Ovary (tissue), 10 donors: ENCODE measurements around the gene FAM53A. TPM values are rescaled to one million over a fixed set of nuclear protein-coding genes. Genes with fewer than 3 reads are reported as not detected.

Source experiments
- DNase-seq, 5 donors: peaks; one replicate each; pipeline ENCODE4 v3.0.0-alpha.2; 2019 to 2020
- H3K27ac ChIP-seq, 2 donors: fragments of 200-600 bp; one replicate each; pipeline versions ENCODE4 v1.5.1 to v1.8.0; 2019 to 2022
- H3K27me3 ChIP-seq: fragments of 200-600 bp; one replicate; pipeline ENCODE4 v1.8.0; 2022
- H3K36me3 ChIP-seq: fragments of 200-600 bp; sonication (generic); one replicate; pipeline ENCODE4 v1.5.1; 2019
- H3K4me1 ChIP-seq: one replicate; pipeline ENCODE4 v1.8.1; 2013; ENCODE audit warnings: mild to moderate bottlenecking, moderate library complexity; ENCODE audit not compliant: insufficient read depth
- H3K4me3 ChIP-seq: fragments of 200-600 bp; sonication (generic); one replicate; pipeline ENCODE4 v1.5.1; 2017
- H3K9me3 ChIP-seq, 2 donors: fragments of 200-600 bp in 1 of 2; sonication (generic) in 1 of 2; one replicate each; pipeline versions ENCODE4 v1.5.1 to v1.8.1; 2013 to 2019; ENCODE audit warnings: mild to moderate bottlenecking in 1 of 2, moderate library complexity in 1 of 2
- CTCF ChIP-seq, 3 donors: fragments of 450-650 bp in 2 of 3; fragments of 200-600 bp in 1 of 3; IDR thresholded peaks; one replicate each; pipeline versions ENCODE4 v1.5.1 to v1.8.0; 2016 to 2022; ENCODE audit warnings: antibody characterized with exemption in 3 of 3, mild to moderate bottlenecking in 1 of 3
- EP300 ChIP-seq: sonication (generic); formaldehyde crosslinking; IDR thresholded peaks from one replicate; pipeline ENCODE4 v1.6.1; 2017; ENCODE audit warnings: antibody characterized with exemption
- POLR2A ChIP-seq: fragments of 450-650 bp; IDR thresholded peaks from one replicate; pipeline ENCODE4 v1.6.1; 2017; ENCODE audit warnings: antibody characterized with exemption, mild to moderate bottlenecking, moderate library complexity
- WGBS, 3 donors: extraction: QIAGEN DNeasy Blood & Tissue Kit in 1 of 3; methylation state at CpG; one replicate each; pipeline versions ENCODE4 v1.1.5 to v1.1.7; 2013 to 2017; 5-methylcytosine and 5-hydroxymethylcytosine counted together
- intact Hi-C, 4 donors: fragments of 100-400 bp; cut with DNase I; formaldehyde crosslinking; loops; one replicate each; pipeline versions ENCODE4 v1.11.0 to v1.15.1; 2022 to 2023
- long read RNA-seq, 3 donors: library from polyadenylated mRNA in 2 of 3; unstranded in 2 of 3; transcript quantifications; one replicate each; pipeline ENCODE4 v2.0.0 and lab custom pipeline, GENCODE V29; 2021 to 2026
- polyA plus RNA-seq, 2 donors: library from polyadenylated mRNA; stranded (reverse); fragments of 200-250 nt in 1 of 2; fragments of 350-450 nt in 1 of 2; fragmentation: Illumina TruSeq in 1 of 2; extraction: RNeasy Lipid Tissue Mini Kit (QIAGEN cat#74804) in 1 of 2; gene quantifications; one replicate each; pipeline ENCODE4 v1.2.3, GENCODE V29; 2013 to 2014
- total RNA-seq, 7 donors: library from RNA; depleted of rRNA in 2 of 7; stranded (reverse); fragments of >200 nt in 2 of 7; fragmentation: NEBNext Ultra II Directional in 3 of 7; extraction: Animal tissue kit (Norgen Biotek cat#: 25700) in 3 of 7; gene quantifications; one replicate each; pipeline versions ENCODE4 v1.1.0 to v1.2.4, GENCODE V29; 2016 to 2023
- donor health status: DM: no; HTN: no; CAD: no; lungs with moderate emphysema.
- donor health status: DM: no; HTN: no; CAD: no.
- donor health status: Bipolar disorder and iron deficiency.
- donor health status: DM: yes; HTN: yes; CAD: no.
- donor health status: DM: no; HTN: no; CAD: no.
- donor health status: DM: yes; HTN: yes; CAD: no.

FAM53A gene, protein sequence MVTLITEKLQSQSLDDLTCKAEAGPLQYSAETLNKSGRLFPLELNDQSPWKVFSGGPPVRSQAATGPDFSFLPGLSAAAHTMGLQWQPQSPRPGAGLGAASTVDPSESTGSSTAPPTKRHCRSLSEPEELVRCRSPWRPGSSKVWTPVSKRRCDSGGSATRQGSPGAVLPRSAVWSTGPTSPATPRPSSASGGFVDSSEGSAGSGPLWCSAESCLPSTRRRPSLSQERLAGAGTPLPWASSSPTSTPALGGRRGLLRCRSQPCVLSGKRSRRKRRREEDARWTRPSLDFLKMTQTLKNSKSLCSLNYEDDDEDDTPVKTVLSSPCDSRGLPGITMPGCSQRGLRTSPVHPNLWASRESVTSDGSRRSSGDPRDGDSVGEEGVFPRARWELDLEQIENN
- total RNA-seq (1 to 10 TPM; 1.7 to 5.1 (median 2.4) TPM), polyA plus RNA-seq (1 to 10 TPM in 1 of 2 donors, under 1 TPM in 1; 0.32 to 4.3 TPM)
- long read RNA-seq, donor 1, transcript FAM53A-201 (5 exons, 2,802 nt), result major isoform, 5 of 11 reads
- long read RNA-seq, donor 1, partial matches to known transcripts, result 1 of 11 reads
- long read RNA-seq, donor 1, other reads (novel, unspliced or antisense), result 5 of 11 reads
- long read RNA-seq, donor 2, partial matches to known transcripts, result 0 of 3 reads
- long read RNA-seq, donor 2, other reads (novel, unspliced or antisense), result 0 of 3 reads
- long read RNA-seq, donor 3, partial matches to known transcripts, result 1 of 13 reads
- long read RNA-seq, donor 3, other reads (novel, unspliced or antisense), result 8 of 13 reads

DNA sequence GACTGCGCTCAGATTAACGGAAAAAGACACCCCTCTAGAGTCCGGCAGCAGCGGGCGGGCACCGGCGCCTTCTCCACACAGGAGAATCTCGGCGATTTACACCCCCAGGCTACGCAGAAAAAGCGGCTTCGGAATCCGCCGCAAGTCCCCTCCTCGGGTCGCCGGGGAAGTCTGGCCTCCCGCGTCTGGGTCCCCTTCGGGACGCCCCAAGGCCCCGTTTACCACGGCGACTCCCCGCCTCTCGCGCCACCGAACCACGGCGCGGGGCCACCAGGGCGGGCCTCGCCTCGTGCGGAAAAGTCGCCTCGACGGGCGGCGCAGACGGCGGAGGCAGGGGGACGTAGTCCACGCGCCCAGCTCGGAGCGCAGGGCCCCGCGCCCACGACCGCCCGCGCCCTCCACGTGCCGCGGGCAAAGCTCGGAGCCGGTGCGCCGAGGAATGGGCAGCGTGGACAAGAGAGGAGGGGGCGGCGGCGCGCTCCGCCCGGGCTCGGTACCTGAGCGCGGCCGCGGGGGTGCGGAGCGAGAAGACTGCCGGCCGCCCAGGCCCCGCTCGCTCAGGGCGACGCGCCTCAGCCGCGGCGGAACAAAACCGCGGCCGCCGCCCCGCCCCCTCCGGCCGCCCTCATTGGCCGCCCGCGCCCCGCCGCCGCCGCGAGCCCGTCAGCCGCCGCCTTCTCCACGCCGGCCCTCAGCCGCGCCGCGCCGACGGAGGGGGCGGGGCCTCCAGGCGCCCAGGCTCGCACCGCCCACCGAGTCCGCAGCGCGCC, at the start of gene FAM53A:
Gene FAM53A (minus strand): TSS at position 578 of the 770 bp plus-strand sequence. CDS start 15,572 bp downstream, outside the sequence.
- Histone ChIP-seq H3K27me3 (no peaks in the 10 kb centered on the region), H3K36me3 (no peaks in the 10 kb centered on the region), H3K27ac (peak within 1 kb of the TSS; percentile 63 to 80), H3K4me1 (peaks cover 4% of the 10 kb centered on the region), H3K9me3 (no peaks in the 10 kb centered on the region), H3K4me3 (peak within 1 kb of the TSS; percentile 55)
- intact Hi-C loops, result no loop called here
- peak in 2 of 5 donors; percentile 47 to 93 for DNase-seq
- WGBS, 3 donors, result 0 to 1% (median 1%) methylated on average over 72 to 118 of the region's 118 CpGs
- TF ChIP-seq EP300 (no peak), POLR2A (peak; percentile 46), CTCF (IDR thresholded peaks at IDR 0.05) (no peak)

GRCh38 chr4:1732911-1733310, 48.8 kb upstream of the FAM53A start:
- TF ChIP-seq CTCF (IDR thresholded peaks at IDR 0.05) (no peak), EP300 (no peak), POLR2A (no peak)
- no peak overlapping the region for H3K4me3 ChIP-seq
- intact Hi-C loops, result no loop called here
- H3K9me3 ChIP-seq, result no peaks in the 10 kb centered on the region
- no peaks in the 10 kb centered on the region for H3K36me3 ChIP-seq
- no peaks in the 10 kb centered on the region for H3K4me1 ChIP-seq
- no peak for DNase-seq
- H3K27me3 ChIP-seq, result no peaks in the 10 kb centered on the region
- 92 to 93% (median 93%) methylated on average over 10 of the region's 10 CpGs for WGBS, 3 donors
- no peak overlapping the region for H3K27ac ChIP-seq

DNA sequence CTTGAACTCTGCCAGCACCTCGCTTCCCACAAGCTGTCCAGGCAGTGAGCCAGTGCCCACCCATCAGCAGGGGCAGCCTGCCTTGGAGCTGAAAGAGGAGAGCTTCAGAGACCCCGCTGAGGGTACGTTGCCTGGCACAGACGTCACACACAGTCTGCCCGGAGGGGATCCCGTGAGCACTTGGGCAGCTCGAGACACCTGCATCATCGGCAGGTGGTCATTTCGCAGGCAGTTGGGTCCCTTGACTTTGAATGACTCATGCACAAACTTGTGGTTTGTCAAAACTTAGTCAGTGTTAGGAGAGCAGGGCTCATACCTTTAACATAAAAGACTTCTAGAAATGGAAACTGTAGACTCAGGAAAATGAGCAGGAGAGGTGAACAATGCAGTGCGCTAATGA, 47.1 kb upstream of the FAM53A start:
- Histone ChIP-seq H3K4me3 (no peak overlapping the region), H3K27me3 (no peaks in the 10 kb centered on the region), H3K27ac (no peak overlapping the region), H3K36me3 (no peaks in the 10 kb centered on the region), H3K9me3 (no peaks in the 10 kb centered on the region), H3K4me1 (no peaks in the 10 kb centered on the region)
- 89 to 98% (median 96%) methylated on average over 10 of the region's 10 CpGs for WGBS, 3 donors
- TF ChIP-seq POLR2A (no peak), CTCF (IDR thresholded peaks at IDR 0.05) (no peak), EP300 (no peak)
- intact Hi-C loops, result no loop called here
- DNase-seq, result no peak

GRCh38 chr4:1730532-1731135, 46.5 kb upstream of the FAM53A start:
- no peak overlapping the region for H3K4me3 ChIP-seq
- H3K9me3 ChIP-seq, result no peaks in the 10 kb centered on the region
- no peaks in the 10 kb centered on the region for H3K36me3 ChIP-seq
- DNase-seq, result no peak
- WGBS, 3 donors, result 93 to 98% (median 98%) methylated on average over 14 to 16 of the region's 16 CpGs
- intact Hi-C loops, result no loop called here
- no peaks in the 10 kb centered on the region for H3K27me3 ChIP-seq
- TF ChIP-seq CTCF (IDR thresholded peaks at IDR 0.05) (no peak), EP300 (no peak), POLR2A (no peak)
- H3K27ac ChIP-seq, result no peak overlapping the region
- no peaks in the 10 kb centered on the region for H3K4me1 ChIP-seq
